H1 (cell line): ENCODE data around the gene ANKRD17. TPM values are rescaled to one million over a fixed set of nuclear protein-coding genes. Genes with fewer than 3 reads are reported as not detected.

ENCODE experiments used
- CTCF ChIA-PET: fragments of 300-600 bp; sonication (Branson Sonifier 250); formaldehyde crosslinking; loops from one replicate; lab custom pipeline; 2021; ENCODE audit not compliant: partially characterized antibody; lab: Charles Lee
- POLR2A ChIA-PET: fragments of 300-600 bp; sonication (Branson Sonifier 250); formaldehyde crosslinking; loops from one replicate; lab custom pipeline; 2021; ENCODE audit warnings: inconsistent platforms; ENCODE audit not compliant: partially characterized antibody; lab: Charles Lee
- DNase-seq, 2 experiments: peaks; one replicate each; pipeline versions ENCODE4 v3.0.0 to v3.0.0-alpha.2; 2010 to 2022; ENCODE audit warnings: low spot score in 2 of 2, low read depth in 1 of 2, mixed read lengths in 1 of 2
- FAIRE-seq: peaks from 2 replicates; lab custom pipeline; 2011; peaks lifted over from hg19 to GRCh38; lab: Jason Lieb, UNC
- H2AFZ ChIP-seq: 2 replicates; pipeline ENCODE4 v1.8.1; 2012; ENCODE audit warnings: low read length, inconsistent platforms
- H2AK5ac ChIP-seq: 2 replicates; pipeline ENCODE4 v1.6.1; 2013; ENCODE audit warnings: low read depth, low read length
- H2BK120ac ChIP-seq: replicated peaks from 2 replicates; pipeline ENCODE3; 2013; ENCODE audit warnings: low read depth, low read length, inconsistent platforms
- H2BK12ac ChIP-seq: 2 replicates; pipeline ENCODE4 v1.6.1; 2013; ENCODE audit warnings: low read depth, low read length
- H2BK15ac ChIP-seq: 2 replicates; pipeline ENCODE4 v1.6.1; 2013; ENCODE audit warnings: low read length
- H2BK20ac ChIP-seq: 2 replicates; pipeline ENCODE4 v1.6.1; 2013; ENCODE audit warnings: low read length
- H2BK5ac ChIP-seq: 2 replicates; pipeline ENCODE4 v1.6.1; 2013; ENCODE audit warnings: low read depth, low read length
- H3K14ac ChIP-seq: 2 replicates; pipeline ENCODE4 v1.6.1; 2013; ENCODE audit warnings: inconsistent platforms; ENCODE audit not compliant: insufficient read length
- H3K18ac ChIP-seq: 2 replicates; pipeline ENCODE4 v1.6.1; 2013; ENCODE audit warnings: low read length; ENCODE audit errors: extremely low read depth
- H3K23ac ChIP-seq: 2 replicates; pipeline ENCODE4 v1.6.1; 2013; ENCODE audit warnings: inconsistent platforms; ENCODE audit not compliant: insufficient read length
- H3K23me2 ChIP-seq: 2 replicates; pipeline ENCODE4 v1.6.1; 2013; ENCODE audit warnings: low read depth, low read length
- H3K27ac ChIP-seq: 2 replicates; pipeline ENCODE4 v1.6.1; 2011; ENCODE audit warnings: low read depth, low read length, inconsistent platforms
- H3K27me3 ChIP-seq, 4 experiments: replicated peaks in 1 of 4; 1 replicate in 1 of 4; 2 replicates in 3 of 4; pipeline versions ENCODE4 v1.6.1 to v1.8.1; 2011 to 2013; ENCODE audit warnings: low read length in 3 of 4, mild to moderate bottlenecking in 3 of 4, inconsistent platforms in 2 of 4, mixed read lengths in 2 of 4, moderate library complexity in 1 of 4; ENCODE audit not compliant: control insufficient read depth in 3 of 4, insufficient read depth in 3 of 4; ENCODE audit errors: extremely low read depth in 1 of 4
- H3K36me3 ChIP-seq, 4 experiments: 2 replicates each; pipeline versions ENCODE4 v1.6.1 to v1.8.1; 2011 to 2013; ENCODE audit warnings: mild to moderate bottlenecking in 4 of 4, low read length in 3 of 4, moderate library complexity in 2 of 4, control low read depth in 1 of 4, inconsistent platforms in 1 of 4; ENCODE audit not compliant: insufficient read depth in 4 of 4, control insufficient read depth in 2 of 4
- H3K4ac ChIP-seq: replicated peaks from 2 replicates; pipeline ENCODE3; 2013; ENCODE audit warnings: low read length, low read depth, mixed read lengths, inconsistent platforms; ENCODE audit not compliant: insufficient read length
- H3K4me1 ChIP-seq, 4 experiments: replicated peaks in 1 of 4; 1 replicate in 1 of 4; 2 replicates in 3 of 4; pipeline versions ENCODE4 v1.6.1 to v1.8.1; 2011 to 2013; ENCODE audit warnings: low read length in 3 of 4, inconsistent platforms in 2 of 4, mixed read lengths in 1 of 4; ENCODE audit not compliant: insufficient read depth in 4 of 4, control insufficient read depth in 3 of 4
- H3K4me2 ChIP-seq, 2 experiments: 2 replicates each; pipeline versions ENCODE4 v1.6.1 to v1.8.1; 2011 to 2013; ENCODE audit warnings: low read depth in 2 of 2, low read length in 2 of 2, control low read depth in 1 of 2, inconsistent platforms in 1 of 2, mild to moderate bottlenecking in 1 of 2; ENCODE audit not compliant: insufficient read depth in 1 of 2
- H3K4me3 ChIP-seq, 4 experiments: fragments of 200-600, 300-600 bp in 1 of 4; sonication (generic), shearing (Covaris generic), sonication (Bioruptor Twin) in 1 of 4; 2 replicates each; pipeline versions ENCODE4 v1.5.1 to v1.8.1; 2011 to 2016; ENCODE audit warnings: low read length in 4 of 4, low read depth in 3 of 4, control low read depth in 2 of 4, inconsistent platforms in 2 of 4, mild to moderate bottlenecking in 2 of 4, mixed read lengths in 1 of 4, moderate library complexity in 1 of 4; ENCODE audit not compliant: insufficient read depth in 2 of 4; ENCODE audit errors: extremely low read depth in 1 of 4
- H3K56ac ChIP-seq: replicated peaks from 2 replicates; pipeline ENCODE3; 2013; ENCODE audit warnings: low read depth, mild to moderate bottlenecking, mixed read lengths, low read length, inconsistent platforms; ENCODE audit not compliant: insufficient read length
- H3K79me1 ChIP-seq: 2 replicates; pipeline ENCODE4 v1.6.1; 2013; ENCODE audit warnings: low read depth, low read length, control low read depth
- H3K79me2 ChIP-seq, 2 experiments: 2 replicates each; pipeline versions ENCODE4 v1.6.1 to v1.8.1; 2012 to 2013; ENCODE audit warnings: low read length in 2 of 2, mild to moderate bottlenecking in 2 of 2, inconsistent platforms in 1 of 2; ENCODE audit not compliant: insufficient read depth in 2 of 2, control insufficient read depth in 1 of 2
- H3K9ac ChIP-seq, 4 experiments: replicated peaks in 1 of 4; 1 replicate in 1 of 4; 2 replicates in 3 of 4; pipeline versions ENCODE4 v1.6.1 to v1.8.1; 2011 to 2013; ENCODE audit warnings: low read depth in 3 of 4, low read length in 3 of 4, control low read depth in 2 of 4, mild to moderate bottlenecking in 2 of 4, moderate library complexity in 2 of 4, inconsistent platforms in 1 of 4; ENCODE audit errors: extremely low read depth in 1 of 4
- H3K9me3 ChIP-seq, 2 experiments: 2 replicates each; pipeline versions ENCODE4 v1.6.1 to v1.8.1; 2012 to 2013; ENCODE audit warnings: mild to moderate bottlenecking in 2 of 2, moderate library complexity in 2 of 2, control low read depth in 1 of 2, inconsistent platforms in 1 of 2, low read depth in 1 of 2, low read length in 1 of 2, mixed read lengths in 1 of 2; ENCODE audit not compliant: insufficient read depth in 2 of 2
- H4K20me1 ChIP-seq, 2 experiments: replicated peaks in 1 of 2; 2 replicates each; pipeline versions ENCODE3 to v1.8.1; 2011 to 2013; ENCODE audit warnings: inconsistent platforms in 2 of 2, low read length in 2 of 2, mild to moderate bottlenecking in 1 of 2; ENCODE audit not compliant: insufficient read depth in 2 of 2, control insufficient read depth in 1 of 2
- H4K5ac ChIP-seq: 2 replicates; pipeline ENCODE4 v1.6.1; 2013; ENCODE audit warnings: low read length, low read depth, mixed read lengths, inconsistent platforms; ENCODE audit not compliant: insufficient read length
- H4K8ac ChIP-seq: 2 replicates; pipeline ENCODE4 v1.8.0; 2013; ENCODE audit warnings: mild to moderate bottlenecking, moderate library complexity, low read length, inconsistent platforms; ENCODE audit not compliant: insufficient read depth; ENCODE audit errors: extremely low read depth
- H4K91ac ChIP-seq: replicated peaks from 2 replicates; pipeline ENCODE3; 2013; ENCODE audit warnings: low read length, mixed read lengths, inconsistent platforms; ENCODE audit not compliant: insufficient read length
- ASH2L ChIP-seq: fragments of 200-600, 300-600 bp; sonication (generic); IDR thresholded peaks from one replicate; pipeline ENCODE4 v1.7.1; 2017; ENCODE audit warnings: low read length
- BRCA1 ChIP-seq: IDR thresholded peaks from 2 replicates; pipeline ENCODE4 v1.6.1; 2012; ENCODE audit warnings: low read depth, low read length, improper control_type of control experiment
- CTBP2 ChIP-seq: IDR thresholded peaks from 2 replicates; pipeline ENCODE4 v1.7.0; 2011; ENCODE audit warnings: borderline replicate concordance, mild to moderate bottlenecking, moderate library complexity, mixed read lengths, low read length; ENCODE audit not compliant: insufficient read depth, insufficient read length
- GABPA ChIP-seq: IDR thresholded peaks from 2 replicates; pipeline ENCODE4 v1.6.1; 2011; ENCODE audit warnings: mild to moderate bottlenecking, low read length, moderate library complexity, borderline replicate concordance; ENCODE audit not compliant: insufficient read depth
- HDAC6 ChIP-seq: IDR thresholded peaks from one replicate; pipeline ENCODE4 v1.7.1; 2012; ENCODE audit warnings: low read depth, mild to moderate bottlenecking, inconsistent platforms, low read length, moderate library complexity
- NANOG ChIP-seq: IDR thresholded peaks from 2 replicates; pipeline ENCODE4 v1.6.1; 2011; ENCODE audit warnings: low read length, low read depth, mild to moderate bottlenecking, inconsistent platforms; ENCODE audit not compliant: insufficient read depth, poor library complexity, severe bottlenecking
- PHF8 ChIP-seq: fragments of 200-600 bp; sonication (generic); conservative IDR thresholded peaks from 2 replicates; pipeline ENCODE4 v1.7.1; 2012; ENCODE audit warnings: low read depth, mild to moderate bottlenecking, inconsistent platforms, low read length, moderate library complexity
- POLR2AphosphoS5 ChIP-seq: IDR thresholded peaks from 2 replicates; pipeline ENCODE4 v1.6.1; 2011; ENCODE audit warnings: low read depth, low read length
- RBBP5 ChIP-seq: IDR thresholded peaks from 2 replicates; pipeline ENCODE4 v1.7.1; 2012; ENCODE audit warnings: low read depth, mild to moderate bottlenecking, inconsistent platforms, low read length, moderate library complexity, borderline replicate concordance
- SIN3A ChIP-seq, 2 experiments: IDR thresholded peaks in 1 of 2; conservative IDR thresholded peaks in 1 of 2; 2 replicates each; pipeline ENCODE4 v1.6.1; 2011 to 2012; ENCODE audit warnings: low read length in 2 of 2, improper control_type of control experiment in 1 of 2, low read depth in 1 of 2, mild to moderate bottlenecking in 1 of 2
- SUZ12 ChIP-seq: fragments of 200-600 bp; sonication (generic); IDR thresholded peaks from 2 replicates; pipeline ENCODE4 v1.6.1; 2012; ENCODE audit warnings: mild to moderate bottlenecking, inconsistent platforms, low read length, moderate library complexity, mixed read lengths
- TEAD4 ChIP-seq: IDR thresholded peaks from 2 replicates; pipeline ENCODE4 v1.6.1; 2012; ENCODE audit warnings: low read depth, low read length, inconsistent platforms, mixed read lengths
- YY1 ChIP-seq: IDR thresholded peaks from 2 replicates; pipeline ENCODE4 v1.6.1; 2011; ENCODE audit warnings: low read depth, mild to moderate bottlenecking, low read length
- WGBS, 2 experiments: shearing (Covaris generic) in 1 of 2; methylation state at CpG; one replicate each; pipeline versions ENCODE4 v1.1.6 to v1.1.7; 2013 to 2015; ENCODE audit warnings: low lambda C conversion rate in 2 of 2, mixed read lengths in 2 of 2, inconsistent platforms in 1 of 2, low coverage in 1 of 2, missing lambda C conversion rate in 1 of 2; ENCODE audit not compliant: insufficient replicate concordance in 2 of 2, insufficient coverage in 1 of 2, insufficient read length in 1 of 2; ENCODE audit errors: extremely low coverage in 1 of 2, missing lambda C conversion rate in 1 of 2; 5-methylcytosine and 5-hydroxymethylcytosine counted together
- polyA plus RNA-seq, 7 experiments: library from polyadenylated mRNA; depleted of rRNA in 3 of 7; stranded (reverse) in 5 of 7; unstranded in 2 of 7; fragments of >200 nt in 5 of 7; fragments of 200-250 nt in 2 of 7; gene quantifications; 1 replicate in 5 of 7; 2 replicates in 1 of 7; 4 replicates in 1 of 7; pipeline versions ENCODE4 v1.2.1 to v1.2.3, GENCODE V29; 2011 to 2013; ENCODE audit warnings: missing spikeins in 2 of 7, mixed read lengths in 2 of 7
- total RNA-seq: library from RNA; stranded (reverse); fragmentation: NEBNext Ultra II Directional; extraction: Animal tissue kit (Norgen Biotek cat#: 25700); gene quantifications from 2 replicates; pipeline ENCODE4 v1.2.1, GENCODE V29; 2021

ANKRD17 gene
- total and polyA plus RNA-seq, 2 of the 8 experiments (the other 6 are each of a cell fraction or from before 2014, with no cell fraction given) = 42.4 to 93.7 TPM

GRCh38 chr4:73236151-73236550 is 22.4 kb downstream of the ANKRD17 start:
- WGBS, 2 experiments = 95% methylated on average over 1 of the region's 1 CpG; no CpG with 5 or more reads in 1 of the 2 experiments
- CTCF ChIA-PET = interaction anchor here (0.9 to 1.7 kb wide), 3 partner anchors 9 to 108 kb away, joined by 3 to 6 read pairs (median 3); no protein-coding TSS in a partner anchor
- no peak overlapping the region for H3K23ac ChIP-seq
- H3K79me1 ChIP-seq = 0 out of 2 replicates have a peak, but pooled peaks cover 2% of the 10 kb centered on the region
- no peak overlapping the region for H3K56ac ChIP-seq
- POLR2A ChIA-PET = no interaction called here
- no peak overlapping the region for H3K4me2 ChIP-seq
- peaks cover 0 to 95% of the 10 kb centered on the region in 2 experiments; a peak in 3 of 4 replicates for H3K79me2 ChIP-seq
- no peak overlapping the region for H2BK5ac ChIP-seq
- no peak overlapping the region for H2BK120ac ChIP-seq
- no peaks in the 10 kb centered on the region for H3K9me3 ChIP-seq
- no peak overlapping the region for H4K8ac ChIP-seq
- H3K14ac ChIP-seq = no peak overlapping the region
- DNase-seq = no peak
- H2BK12ac ChIP-seq = no peak overlapping the region
- H2BK15ac ChIP-seq = no peak overlapping the region
- H3K27ac ChIP-seq = no peak overlapping the region
- H4K91ac ChIP-seq = no peak overlapping the region
- FAIRE-seq = no peak
- no peaks in the 10 kb centered on the region for H3K27me3 ChIP-seq
- no peak overlapping the region for H3K4ac ChIP-seq
- TF ChIP-seq ASH2L (no peak), NANOG (no peak), YY1 (no peak), SUZ12 (no peak), BRCA1 (no peak), HDAC6 (no peak), CTBP2 (no peak), TEAD4 (no peak), RBBP5 (no peak), SIN3A (conservative IDR thresholded peaks at IDR 0.05 in 1 of 2, IDR thresholded peaks at IDR 0.05 in 1 of 2; ENCODE audit: low read depth in 1 of 2, low read length in 2 of 2) (no peak), GABPA (no peak), POLR2AphosphoS5 (no peak), PHF8 (no peak)
- TF ChIP-seq, all 59 proteins: peak for 0
- Histone ChIP-seq H3K23me2 (no peaks in the 10 kb centered on the region), H3K36me3 (peaks cover 2 to 17% (median 7%) of the 10 kb centered on the region in 4 experiments; a peak in 4 of 8 replicates), H3K4me3 (no peak overlapping the region), H2BK20ac (no peak overlapping the region), H4K5ac (no peak overlapping the region), H3K4me1 (peaks cover 0 to 4% (median 0%) of the 10 kb centered on the region in 4 experiments; a peak in 1 of 7 replicates), H3K18ac (no peak overlapping the region), H2AK5ac (no peak overlapping the region), H2AFZ (no peak overlapping the region), H4K20me1 (peaks cover 0 to 12% of the 10 kb centered on the region in 2 experiments), H3K9ac (no peak overlapping the region)
